Smooth muscle cell (in vitro differentiated cells): ENCODE data around the gene ARID1B. TPM values are rescaled to one million over a fixed set of nuclear protein-coding genes. Genes with fewer than 3 reads are reported as not detected.
A peak's percentile ranks its signal among the peaks of the same experiment; 100 is the strongest.

Source experiments
- DNase-seq: peaks from one replicate; lab custom pipeline; 2025; ENCODE audit not compliant: unreplicated experiment; lab: John Stamatoyannopoulos, UW
- H2AFZ ChIP-seq: fragments of 200-600 bp; sonication (generic); 2 replicates; pipeline ENCODE4 v1.6.0; 2016; ENCODE audit warnings: antibody characterized with exemption, low read depth, mild to moderate bottlenecking
- H3F3A ChIP-seq: fragments of 200-600 bp; sonication (generic); 2 replicates; pipeline ENCODE4 v1.6.0; 2017; ENCODE audit warnings: antibody characterized with exemption, low read depth
- H3K27ac ChIP-seq: fragments of 200-600 bp; sonication (generic); 2 replicates; pipeline ENCODE4 v1.5.1; 2016; ENCODE audit warnings: low read depth, mild to moderate bottlenecking
- H3K27me3 ChIP-seq: fragments of 200-600 bp; sonication (generic); 2 replicates; pipeline ENCODE4 v1.6.1; 2016; ENCODE audit warnings: low read depth, mild to moderate bottlenecking
- H3K36me3 ChIP-seq: fragments of 200-600 bp; sonication (generic); 2 replicates; pipeline ENCODE4 v1.5.1; 2016; ENCODE audit warnings: low read depth
- H3K4me1 ChIP-seq: fragments of 200-600 bp; sonication (generic); 2 replicates; pipeline ENCODE4 v1.5.1; 2016; ENCODE audit warnings: low read depth
- H3K4me2 ChIP-seq: fragments of 200-600 bp; sonication (generic); 2 replicates; pipeline ENCODE4 v1.6.0; 2016; ENCODE audit warnings: mild to moderate bottlenecking
- H3K4me3 ChIP-seq: fragments of 200-600 bp; sonication (generic); 2 replicates; pipeline ENCODE4 v1.5.1; 2016; ENCODE audit warnings: mild to moderate bottlenecking
- H3K79me2 ChIP-seq: fragments of 200-600 bp; sonication (generic); 2 replicates; pipeline ENCODE4 v1.6.0; 2016; ENCODE audit warnings: low read depth, mild to moderate bottlenecking
- H3K9ac ChIP-seq: fragments of 200-600 bp; sonication (generic); 2 replicates; pipeline ENCODE4 v1.6.0; 2016; ENCODE audit warnings: low read depth
- H3K9me3 ChIP-seq: fragments of 200-600 bp; sonication (generic); replicated peaks from 2 replicates; pipeline ENCODE4 v1.5.1; 2016; ENCODE audit warnings: low read depth
- H4K20me1 ChIP-seq: fragments of 200-600 bp; sonication (generic); 2 replicates; pipeline ENCODE4 v1.6.0; 2016; ENCODE audit warnings: low read depth
- whole genome bisulfite sequencing: methylation state at CpG from one replicate; pipeline ENCODE4 v1.1.7; 2016; ENCODE audit warnings: low lambda C conversion rate; 5-methylcytosine and 5-hydroxymethylcytosine counted together
- polyA plus RNA-seq: library from polyadenylated mRNA; unstranded; fragments of >200 nt; fragmentation: Nextera tagmentation; extraction: Ambion mirVana; gene quantifications from 2 replicates; pipeline ENCODE4 v1.2.1, GENCODE V29; 2016
- total RNA-seq: library from RNA; depleted of rRNA; stranded (reverse); fragments of >200 nt; gene quantifications from 2 replicates; pipeline ENCODE4 v1.2.3, GENCODE V29; 2014
- TF ChIP-seq, protein P1 (sequence below): fragments of 200-600 bp; sonication (generic); IDR thresholded peaks from 2 replicates; pipeline ENCODE4 v1.5.1; 2017; ENCODE audit warnings: borderline replicate concordance, mild to moderate bottlenecking, antibody characterized with exemption; ENCODE audit not compliant: insufficient read depth, poor library complexity, severe bottlenecking

Gene ARID1B
- total and polyA plus RNA-seq, 2 experiments from 2014 or later: 30.1 to 65.4 TPM

DNA sequence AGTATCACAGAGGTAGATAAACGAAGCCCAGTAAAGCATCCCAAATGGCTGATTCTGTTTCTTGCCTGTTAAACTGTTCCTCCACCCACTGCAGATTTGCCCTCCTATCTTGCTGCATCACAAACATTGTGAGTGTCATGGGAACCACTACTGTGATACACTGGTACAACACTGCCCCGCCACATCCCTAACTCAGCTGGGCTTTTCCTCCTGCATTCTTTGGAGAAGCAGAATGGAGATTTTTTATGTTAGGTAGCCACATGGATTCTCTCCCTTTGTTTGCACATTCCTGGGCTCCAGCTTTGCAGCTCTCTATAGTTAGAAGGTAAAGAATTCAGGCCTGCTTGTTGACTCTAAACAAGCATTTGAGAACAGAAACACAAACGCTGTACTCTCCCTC is 312.1 kb downstream of the ARID1B start:
- Histone ChIP-seq H3K9ac (no peak overlapping the region), H3K4me2 (no peak overlapping the region), H3K27ac (peak overlapping the region; percentile 39), H4K20me1 (peaks cover 79% of the 10 kb centered on the region), H3K79me2 (peaks cover 3% of the 10 kb centered on the region), H3K36me3 (peaks cover 20% of the 10 kb centered on the region), H3K4me3 (no peak overlapping the region), H3K27me3 (no peaks in the 10 kb centered on the region), H3K9me3 (no peaks in the 10 kb centered on the region), H3F3A (no peaks in the 10 kb centered on the region), H3K4me1 (peaks cover 29% of the 10 kb centered on the region), H2AFZ (no peak overlapping the region)
- no peak for DNase-seq
- TF ChIP-seq, protein P1, sequence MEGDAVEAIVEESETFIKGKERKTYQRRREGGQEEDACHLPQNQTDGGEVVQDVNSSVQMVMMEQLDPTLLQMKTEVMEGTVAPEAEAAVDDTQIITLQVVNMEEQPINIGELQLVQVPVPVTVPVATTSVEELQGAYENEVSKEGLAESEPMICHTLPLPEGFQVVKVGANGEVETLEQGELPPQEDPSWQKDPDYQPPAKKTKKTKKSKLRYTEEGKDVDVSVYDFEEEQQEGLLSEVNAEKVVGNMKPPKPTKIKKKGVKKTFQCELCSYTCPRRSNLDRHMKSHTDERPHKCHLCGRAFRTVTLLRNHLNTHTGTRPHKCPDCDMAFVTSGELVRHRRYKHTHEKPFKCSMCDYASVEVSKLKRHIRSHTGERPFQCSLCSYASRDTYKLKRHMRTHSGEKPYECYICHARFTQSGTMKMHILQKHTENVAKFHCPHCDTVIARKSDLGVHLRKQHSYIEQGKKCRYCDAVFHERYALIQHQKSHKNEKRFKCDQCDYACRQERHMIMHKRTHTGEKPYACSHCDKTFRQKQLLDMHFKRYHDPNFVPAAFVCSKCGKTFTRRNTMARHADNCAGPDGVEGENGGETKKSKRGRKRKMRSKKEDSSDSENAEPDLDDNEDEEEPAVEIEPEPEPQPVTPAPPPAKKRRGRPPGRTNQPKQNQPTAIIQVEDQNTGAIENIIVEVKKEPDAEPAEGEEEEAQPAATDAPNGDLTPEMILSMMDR: no peak
- 48% methylated on average over 3 of the region's 3 CpGs for WGBS

DNA sequence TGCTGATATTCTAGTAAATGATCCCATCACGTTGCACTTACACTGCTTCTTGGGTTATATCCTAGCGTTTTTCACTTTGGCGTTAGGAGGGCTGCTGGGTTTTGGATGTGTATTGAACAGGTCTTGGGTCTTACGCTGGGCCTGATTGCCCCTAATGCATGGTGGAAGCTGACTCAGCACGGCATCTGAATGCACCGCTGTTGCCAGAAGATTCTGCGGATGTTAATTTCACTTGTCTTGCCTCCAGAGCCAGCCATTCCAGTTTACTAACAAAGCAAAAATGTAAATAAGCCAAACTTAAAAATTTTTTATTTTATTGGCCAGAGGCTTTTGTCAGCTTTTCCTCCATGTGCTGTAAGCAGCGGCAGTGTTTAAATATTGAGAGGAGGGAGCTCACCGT is 312.7 kb downstream of the ARID1B start:
- H3F3A ChIP-seq: no peaks in the 10 kb centered on the region
- no peaks in the 10 kb centered on the region for H3K27me3 ChIP-seq
- no peak overlapping the region for H2AFZ ChIP-seq
- no peak overlapping the region for H3K4me3 ChIP-seq
- no peak overlapping the region for H3K4me2 ChIP-seq
- no peaks in the 10 kb centered on the region for H3K9me3 ChIP-seq
- peak overlapping the region; percentile 39 for H3K27ac ChIP-seq
- H3K36me3 ChIP-seq: peaks cover 17% of the 10 kb centered on the region
- no peak for DNase-seq
- peaks cover 29% of the 10 kb centered on the region for H3K4me1 ChIP-seq
- TF ChIP-seq, protein P1: no peak
- no peak overlapping the region for H3K9ac ChIP-seq
- no peaks in the 10 kb centered on the region for H3K79me2 ChIP-seq
- WGBS: 42% methylated on average over 9 of the region's 9 CpGs
- peaks cover 77% of the 10 kb centered on the region for H4K20me1 ChIP-seq

DNA sequence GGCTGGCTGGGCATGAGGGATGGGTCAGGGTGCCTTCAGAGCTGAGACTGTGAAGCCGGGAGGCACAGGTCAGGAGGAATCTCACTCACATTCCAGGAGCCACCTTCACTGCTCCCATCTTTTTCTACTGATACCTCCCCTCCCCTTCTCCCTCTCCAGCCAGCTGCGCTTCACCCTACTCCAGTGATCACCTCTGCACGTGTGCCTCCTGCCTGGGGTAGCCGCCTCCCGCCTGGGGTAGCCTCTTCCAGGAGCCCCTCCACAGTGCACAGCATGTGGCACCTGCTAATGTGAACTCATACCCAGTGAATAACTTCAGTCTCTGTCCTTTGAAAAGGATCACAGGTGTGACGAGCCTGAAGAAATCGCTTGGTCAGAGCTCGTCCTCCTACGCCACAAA is 313.6 kb downstream of the ARID1B start:
- TF ChIP-seq, protein P1: no peak
- Histone ChIP-seq H3K27ac (no peak overlapping the region), H3K9ac (no peak overlapping the region), H3F3A (no peaks in the 10 kb centered on the region), H3K4me1 (peaks cover 29% of the 10 kb centered on the region), H3K9me3 (no peaks in the 10 kb centered on the region), H2AFZ (no peak overlapping the region), H3K4me3 (no peak overlapping the region), H4K20me1 (peaks cover 85% of the 10 kb centered on the region), H3K4me2 (no peak overlapping the region), H3K79me2 (no peaks in the 10 kb centered on the region), H3K36me3 (peaks cover 8% of the 10 kb centered on the region), H3K27me3 (no peaks in the 10 kb centered on the region)
- 88% methylated on average over 9 of the region's 9 CpGs for WGBS
- DNase-seq: no peak

DNA sequence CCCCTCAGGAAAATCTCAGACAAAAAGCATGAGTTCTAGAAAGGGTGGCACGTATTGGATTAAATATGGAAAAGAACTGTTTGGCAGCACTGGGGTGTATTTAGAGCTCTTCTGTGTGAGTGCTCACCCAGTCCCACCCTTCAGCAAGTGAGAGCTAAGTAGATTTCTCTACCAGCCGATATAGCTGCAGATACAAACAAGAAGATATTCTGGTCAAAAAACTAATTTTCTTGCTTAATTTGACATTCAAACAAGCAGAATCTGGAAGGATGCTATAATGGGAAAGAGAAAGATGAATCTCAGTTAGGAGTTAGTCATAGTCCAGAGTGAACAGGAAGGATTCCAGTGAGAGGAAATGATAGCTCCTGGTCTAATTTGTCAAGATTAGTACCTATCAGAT is 314.1 kb downstream of the ARID1B start:
- H4K20me1 ChIP-seq: peaks cover 84% of the 10 kb centered on the region
- H3K9ac ChIP-seq: no peak overlapping the region
- H3K4me1 ChIP-seq: peaks cover 29% of the 10 kb centered on the region
- 95% methylated on average over 2 of the region's 2 CpGs for WGBS
- no peaks in the 10 kb centered on the region for H3K9me3 ChIP-seq
- no peak overlapping the region for H3K27ac ChIP-seq
- H3F3A ChIP-seq: no peaks in the 10 kb centered on the region
- TF ChIP-seq, protein P1: no peak
- H2AFZ ChIP-seq: no peak overlapping the region
- H3K4me2 ChIP-seq: no peak overlapping the region
- no peak for DNase-seq
- H3K36me3 ChIP-seq: peaks cover 3% of the 10 kb centered on the region
- H3K27me3 ChIP-seq: no peaks in the 10 kb centered on the region
- H3K4me3 ChIP-seq: no peak overlapping the region
- no peaks in the 10 kb centered on the region for H3K79me2 ChIP-seq
